ENCODE results near the gene PLEKHD1.

DNA sequence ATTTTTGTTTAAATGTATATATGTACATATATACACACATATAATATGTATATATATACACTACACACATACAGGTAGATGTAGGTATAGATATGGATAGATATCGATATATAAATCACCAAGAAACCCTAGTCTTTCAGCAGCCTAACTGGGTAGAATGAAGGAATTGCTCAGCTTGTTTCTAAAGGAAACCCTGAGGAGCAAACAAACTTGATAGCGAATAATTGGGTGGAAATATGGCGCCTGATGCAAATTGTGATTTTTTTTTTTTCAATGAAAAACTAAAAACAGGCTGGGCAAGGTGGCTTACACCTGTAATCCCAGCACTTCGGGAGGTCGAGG, 90.4 kb downstream of the PLEKHD1 start:
- TF ChIP-seq, protein P1, sequence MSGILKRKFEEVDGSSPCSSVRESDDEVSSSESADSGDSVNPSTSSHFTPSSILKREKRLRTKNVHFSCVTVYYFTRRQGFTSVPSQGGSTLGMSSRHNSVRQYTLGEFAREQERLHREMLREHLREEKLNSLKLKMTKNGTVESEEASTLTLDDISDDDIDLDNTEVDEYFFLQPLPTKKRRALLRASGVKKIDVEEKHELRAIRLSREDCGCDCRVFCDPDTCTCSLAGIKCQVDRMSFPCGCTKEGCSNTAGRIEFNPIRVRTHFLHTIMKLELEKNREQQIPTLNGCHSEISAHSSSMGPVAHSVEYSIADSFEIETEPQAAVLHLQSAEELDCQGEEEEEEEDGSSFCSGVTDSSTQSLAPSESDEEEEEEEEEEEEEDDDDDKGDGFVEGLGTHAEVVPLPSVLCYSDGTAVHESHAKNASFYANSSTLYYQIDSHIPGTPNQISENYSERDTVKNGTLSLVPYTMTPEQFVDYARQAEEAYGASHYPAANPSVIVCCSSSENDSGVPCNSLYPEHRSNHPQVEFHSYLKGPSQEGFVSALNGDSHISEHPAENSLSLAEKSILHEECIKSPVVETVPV (CRISPR knock-in tag; IDR thresholded peaks at IDR 0.05): no peak
- TF ChIP-seq ZNF8 (CRISPR knock-in tag; IDR thresholded peaks at IDR 0.05): no peak
- TF ChIP-seq ARNTL (CRISPR knock-in tag; IDR thresholded peaks at IDR 0.05; ENCODE audit: borderline replicate concordance, low read depth): no peak
- TF ChIP-seq ZNF565 (CRISPR knock-in tag; conservative IDR thresholded peaks at IDR 0.05; ENCODE audit: low read depth): no peak
- TF ChIP-seq TOX (CRISPR knock-in tag; IDR thresholded peaks at IDR 0.05; ENCODE audit: borderline replicate concordance): no peak
- no peak for TF ChIP-seq CSDC2 (CRISPR knock-in tag; IDR thresholded peaks at IDR 0.05)
- TF ChIP-seq PPARA (CRISPR knock-in tag; IDR thresholded peaks at IDR 0.05; ENCODE audit: borderline replicate concordance): no peak
- TF ChIP-seq GLIS3 (CRISPR knock-in tag; IDR thresholded peaks at IDR 0.05): no peak
- no peak for TF ChIP-seq ZFP30 (CRISPR knock-in tag; IDR thresholded peaks at IDR 0.05)
- TF ChIP-seq ZNF70 (CRISPR knock-in tag; IDR thresholded peaks at IDR 0.05): no peak
- TF ChIP-seq, protein P2, sequence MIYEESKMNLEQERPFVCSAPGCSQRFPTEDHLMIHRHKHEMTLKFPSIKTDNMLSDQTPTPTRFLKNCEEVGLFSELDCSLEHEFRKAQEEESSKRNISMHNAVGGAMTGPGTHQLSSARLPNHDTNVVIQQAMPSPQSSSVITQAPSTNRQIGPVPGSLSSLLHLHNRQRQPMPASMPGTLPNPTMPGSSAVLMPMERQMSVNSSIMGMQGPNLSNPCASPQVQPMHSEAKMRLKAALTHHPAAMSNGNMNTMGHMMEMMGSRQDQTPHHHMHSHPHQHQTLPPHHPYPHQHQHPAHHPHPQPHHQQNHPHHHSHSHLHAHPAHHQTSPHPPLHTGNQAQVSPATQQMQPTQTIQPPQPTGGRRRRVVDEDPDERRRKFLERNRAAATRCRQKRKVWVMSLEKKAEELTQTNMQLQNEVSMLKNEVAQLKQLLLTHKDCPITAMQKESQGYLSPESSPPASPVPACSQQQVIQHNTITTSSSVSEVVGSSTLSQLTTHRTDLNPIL (CRISPR knock-in tag; IDR thresholded peaks at IDR 0.05; ENCODE audit: low read depth): no peak
- TF ChIP-seq, protein P3, sequence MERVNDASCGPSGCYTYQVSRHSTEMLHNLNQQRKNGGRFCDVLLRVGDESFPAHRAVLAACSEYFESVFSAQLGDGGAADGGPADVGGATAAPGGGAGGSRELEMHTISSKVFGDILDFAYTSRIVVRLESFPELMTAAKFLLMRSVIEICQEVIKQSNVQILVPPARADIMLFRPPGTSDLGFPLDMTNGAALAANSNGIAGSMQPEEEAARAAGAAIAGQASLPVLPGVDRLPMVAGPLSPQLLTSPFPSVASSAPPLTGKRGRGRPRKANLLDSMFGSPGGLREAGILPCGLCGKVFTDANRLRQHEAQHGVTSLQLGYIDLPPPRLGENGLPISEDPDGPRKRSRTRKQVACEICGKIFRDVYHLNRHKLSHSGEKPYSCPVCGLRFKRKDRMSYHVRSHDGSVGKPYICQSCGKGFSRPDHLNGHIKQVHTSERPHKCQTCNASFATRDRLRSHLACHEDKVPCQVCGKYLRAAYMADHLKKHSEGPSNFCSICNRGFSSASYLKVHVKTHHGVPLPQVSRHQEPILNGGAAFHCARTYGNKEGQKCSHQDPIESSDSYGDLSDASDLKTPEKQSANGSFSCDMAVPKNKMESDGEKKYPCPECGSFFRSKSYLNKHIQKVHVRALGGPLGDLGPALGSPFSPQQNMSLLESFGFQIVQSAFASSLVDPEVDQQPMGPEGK (CRISPR knock-in tag; IDR thresholded peaks at IDR 0.05; ENCODE audit: borderline replicate concordance): no peak
